Midbrain (tissue), 1 donor: ENCODE measurements around the gene ICA1.
"Not testable (repeated sequence)": the region's sequence is repeated elsewhere in the genome, so short reads cannot be mapped to it uniquely, and the experiment has no call there.

Experiments
- DNase-seq: peaks from one replicate; lab custom pipeline; 2025; lab: John Stamatoyannopoulos, UW

ICA1 gene

DNA sequence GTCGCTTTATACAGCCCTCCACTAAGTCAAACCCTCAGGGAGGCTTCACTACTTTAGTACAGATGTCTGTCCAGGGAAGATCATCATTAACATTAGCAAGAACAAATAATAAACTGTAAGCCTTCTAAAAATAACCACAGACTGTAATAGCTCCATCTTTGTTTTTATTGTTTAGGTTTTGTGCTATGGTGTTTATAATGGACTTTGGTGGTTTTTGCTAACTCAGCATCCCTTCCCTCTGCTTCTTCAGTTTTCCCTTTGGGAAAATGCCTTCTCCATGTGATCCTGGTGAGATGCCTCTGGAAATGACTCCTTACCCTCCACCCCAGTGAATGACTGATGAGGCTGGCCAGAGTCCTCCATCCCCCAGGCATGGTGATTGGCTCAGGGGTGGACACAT, 131.3 kb downstream of the ICA1 start:
- no peak for DNase-seq

DNA sequence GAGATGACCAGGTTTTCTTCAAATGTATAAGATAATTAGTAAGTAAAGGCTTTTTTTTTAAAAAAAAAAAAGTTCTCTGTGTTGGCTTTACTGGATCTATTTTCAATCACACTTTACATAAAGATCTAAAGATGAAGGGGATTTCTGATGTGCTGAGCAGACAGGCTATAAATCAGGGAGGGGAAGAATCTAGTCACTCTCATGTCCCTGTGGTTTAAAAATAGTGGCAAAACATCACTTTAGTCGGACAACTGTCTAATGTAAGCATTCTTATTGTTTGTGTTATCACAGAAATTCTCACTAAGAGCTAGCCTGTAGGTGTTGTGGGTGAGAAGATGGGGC, 132.7 kb downstream of the ICA1 start:
- DNase-seq = no peak

- DNase-seq = no peak
Measured at GRCh38 chr7:8128449-8129317, 133.3 kb downstream of the ICA1 start.

DNA sequence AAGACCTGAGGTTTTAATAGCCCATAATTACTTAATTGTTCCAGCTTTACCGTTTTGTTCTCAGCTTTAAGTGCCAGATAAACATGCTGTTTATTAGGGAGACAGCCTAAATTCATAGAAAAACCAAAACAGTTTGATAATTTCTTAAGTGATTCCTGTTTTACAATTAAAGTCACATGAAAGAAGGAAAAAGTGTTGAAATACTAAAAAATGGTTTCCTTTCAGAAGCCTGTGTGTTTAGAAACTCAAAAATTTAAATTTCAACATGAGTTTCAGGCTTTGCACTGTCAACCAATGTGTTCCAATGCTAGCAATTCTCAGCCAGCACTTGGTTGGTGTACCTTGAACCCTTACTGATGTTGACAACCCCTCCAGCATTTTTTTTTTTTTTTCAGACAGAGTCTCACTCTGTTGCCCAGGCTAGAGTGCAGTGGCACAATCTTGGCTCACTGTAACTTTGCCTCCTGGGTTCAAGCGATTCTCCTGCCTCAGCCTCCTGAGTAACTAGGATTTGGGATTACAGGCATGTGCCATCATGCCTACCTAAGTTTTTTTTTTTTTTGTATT, 135.3 kb downstream of the ICA1 start:
- DNase-seq = no peak

DNA sequence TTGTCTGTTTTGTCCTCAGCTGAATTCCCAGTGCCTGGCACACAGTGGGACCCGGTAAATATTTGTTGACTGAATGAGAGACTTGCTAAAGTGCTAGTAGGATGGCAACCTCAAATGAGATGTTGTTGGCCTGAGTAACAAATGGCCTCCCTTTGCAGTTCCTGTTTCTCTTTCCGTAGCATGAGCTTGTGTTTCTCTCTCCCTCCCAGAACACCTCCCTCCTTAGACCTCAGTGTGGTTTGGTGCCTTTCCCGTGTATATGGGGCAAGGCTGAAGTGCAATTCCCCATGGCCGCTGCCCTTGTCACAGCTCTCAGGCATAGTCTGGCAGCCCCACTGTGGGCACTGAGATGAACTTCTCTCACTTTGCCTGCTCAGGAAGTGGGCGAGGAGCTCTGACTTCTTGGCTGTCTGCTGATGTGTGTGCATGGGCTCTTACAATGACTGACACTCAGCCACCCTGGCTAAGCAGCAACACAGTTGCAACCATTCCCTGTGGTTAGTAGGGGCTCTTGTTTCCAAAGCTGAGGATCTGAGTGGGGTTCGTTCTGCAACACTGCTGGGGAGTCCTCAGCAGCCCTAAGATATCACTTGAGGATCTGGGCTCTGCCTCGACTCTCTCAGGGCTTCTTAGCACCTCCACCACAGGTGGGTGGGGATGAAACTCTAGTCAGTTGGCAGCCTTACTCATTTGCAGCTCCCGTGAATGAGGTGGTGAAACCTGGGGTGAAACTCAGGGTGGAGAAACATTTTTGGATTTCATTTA, 136.1 kb downstream of the ICA1 start:
- DNase-seq = no peak

GRCh38 chr7:8121243-8121642, 140.7 kb downstream of the ICA1 start:
- no peak for DNase-seq

DNA sequence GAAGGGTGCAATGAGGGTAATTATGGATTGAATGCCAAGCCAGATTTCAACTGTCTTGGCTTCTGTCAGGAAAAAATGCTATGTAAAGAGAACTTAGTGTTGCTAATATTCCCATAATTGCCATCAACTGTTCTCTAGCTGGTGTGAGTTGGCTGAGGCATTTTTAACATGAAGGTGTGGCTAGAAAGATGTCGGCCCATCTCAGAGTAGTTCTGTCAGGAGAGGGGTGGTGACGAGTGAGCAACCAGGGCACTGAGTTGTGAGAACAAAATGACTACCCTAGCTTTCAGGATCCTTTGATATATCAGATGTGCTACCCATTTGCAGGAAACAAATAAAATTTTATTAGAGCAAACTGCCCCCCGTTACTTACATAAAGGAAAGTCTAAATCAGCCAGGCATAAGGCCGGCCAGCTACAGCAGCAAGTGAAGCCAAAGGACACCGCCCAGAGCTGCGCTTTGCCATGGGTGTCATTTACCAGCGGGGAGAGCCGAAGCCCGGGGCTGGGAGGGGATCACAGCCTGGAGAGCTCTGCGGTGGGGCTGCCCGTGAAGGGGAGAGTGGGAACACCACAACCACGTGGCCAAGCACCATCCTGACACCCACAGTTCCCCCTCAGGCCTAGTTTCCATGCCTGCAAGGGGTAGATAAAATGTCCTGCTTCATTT, 141.4 kb downstream of the ICA1 start:
- DNase-seq = no peak

DNA sequence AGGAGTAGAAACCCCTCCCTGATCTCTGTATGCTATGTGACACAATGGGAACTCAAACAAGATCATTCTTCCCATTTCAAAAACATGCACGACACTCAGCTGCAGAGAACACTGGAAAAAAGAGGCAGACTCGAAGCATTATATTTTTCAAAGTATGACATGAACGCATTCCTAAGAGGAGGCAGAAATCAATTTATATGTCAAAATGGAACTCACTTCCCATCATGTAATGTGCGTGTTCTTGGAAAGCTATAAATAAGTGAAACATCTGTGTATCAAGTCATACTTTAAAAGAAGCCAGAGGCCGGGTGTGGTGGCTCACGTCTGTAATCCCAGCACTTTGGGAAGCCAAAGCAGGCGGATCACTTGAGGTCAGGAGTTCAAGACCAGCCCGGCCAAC, 142.7 kb downstream of the ICA1 start:
- no peak for DNase-seq

DNA sequence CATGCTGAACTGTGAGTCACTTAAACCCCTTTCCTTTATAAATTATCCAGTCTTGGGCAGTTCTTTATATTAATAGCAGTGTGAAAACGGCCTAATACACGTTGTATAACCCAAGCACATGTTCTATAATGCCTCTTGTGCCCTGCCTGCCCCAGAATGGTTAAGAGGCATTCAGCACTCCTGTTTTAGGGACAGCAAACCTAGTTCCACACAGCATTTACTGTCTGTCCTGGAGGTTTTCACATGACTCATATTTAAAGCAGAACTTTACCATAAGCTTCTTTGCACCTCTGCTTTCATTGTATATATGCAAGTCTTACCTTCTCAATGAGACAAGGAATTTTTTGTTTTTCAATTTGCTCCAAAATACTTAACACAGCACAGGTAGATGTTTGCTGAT, 144.8 kb downstream of the ICA1 start:
- DNase-seq = no peak

- no peak for DNase-seq
Measured at GRCh38 chr7:8115547-8116402, 146.2 kb downstream of the ICA1 start.

GRCh38 chr7:8114175-8114574, 147.8 kb downstream of the ICA1 start:
- DNase-seq = no peak

DNA sequence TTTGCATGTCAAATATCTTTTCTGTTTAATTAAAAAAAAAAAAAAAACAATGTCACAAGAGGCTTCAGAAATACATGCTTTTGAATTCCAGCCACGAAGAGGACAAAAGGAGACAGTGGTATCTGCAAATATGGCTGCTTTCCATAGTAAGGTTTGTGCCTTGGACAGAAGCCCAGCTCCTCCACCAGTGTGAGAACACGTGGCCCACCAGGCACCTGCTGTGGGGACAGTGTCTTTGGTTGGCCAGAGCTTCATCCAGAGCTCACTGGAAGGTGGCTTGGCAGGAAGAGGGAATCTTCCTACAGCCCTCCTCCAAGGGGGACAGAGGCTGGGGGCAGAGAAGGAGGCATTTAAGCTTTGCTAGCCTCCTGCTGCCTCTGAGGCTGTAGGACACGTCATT, 148.8 kb downstream of the ICA1 start:
- no peak for DNase-seq

DNA sequence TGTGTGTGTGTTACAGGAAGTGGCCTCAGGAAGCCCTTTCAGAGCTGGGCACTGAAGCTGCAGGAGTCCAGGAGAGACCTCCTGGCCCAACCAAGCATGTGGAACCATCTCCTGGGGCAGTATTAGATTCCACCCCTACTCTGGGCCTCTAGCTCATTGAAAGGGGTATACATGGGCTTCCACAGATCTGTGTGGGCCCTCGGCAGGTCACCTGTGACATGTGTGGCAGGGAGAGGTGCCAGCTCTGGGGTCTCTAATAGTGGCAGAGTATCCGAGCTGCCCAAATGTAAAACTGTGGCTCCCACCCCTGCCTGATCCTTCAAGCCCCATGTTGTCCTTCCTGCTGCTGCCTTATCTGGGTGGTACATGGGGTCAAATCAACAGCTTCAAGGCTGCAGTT, 149.3 kb downstream of the ICA1 start:
- no peak for DNase-seq

DNA sequence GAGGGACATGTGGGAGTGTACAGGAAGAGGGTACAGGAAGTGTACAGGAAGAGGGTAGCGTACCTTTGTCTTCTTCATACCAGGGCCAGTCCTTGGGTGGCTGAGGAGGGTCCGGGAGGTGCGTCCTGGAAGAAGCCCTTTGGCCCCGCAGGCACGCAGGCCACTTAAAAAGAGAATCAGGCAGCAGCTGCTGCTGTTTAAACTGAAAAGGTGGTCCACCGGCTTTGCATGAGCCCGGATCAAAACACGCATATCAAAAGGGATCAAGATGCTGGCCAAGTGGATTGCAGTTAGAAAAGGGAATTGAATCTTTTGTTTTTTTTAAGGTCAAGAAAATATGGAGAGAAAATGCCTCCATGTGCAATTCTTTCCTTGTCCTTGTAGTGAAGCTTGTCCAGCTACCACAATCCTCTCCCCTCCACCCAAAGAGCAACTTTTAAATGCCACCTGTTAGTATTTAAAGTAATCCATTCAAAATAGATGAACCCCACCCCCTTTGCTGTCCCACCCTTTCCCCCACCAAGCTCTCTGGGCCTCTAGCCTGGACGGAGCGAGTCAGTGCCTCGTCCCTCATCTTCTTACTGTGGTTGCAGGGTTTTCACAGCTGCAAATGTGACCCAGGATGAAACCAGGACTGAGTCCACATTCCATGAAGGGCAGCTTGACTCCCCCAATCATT, 150.5 kb downstream of the ICA1 start:
- no peak for DNase-seq

GRCh38 chr7:8109196-8110022, 152.6 kb downstream of the ICA1 start:
- no peak for DNase-seq

DNA sequence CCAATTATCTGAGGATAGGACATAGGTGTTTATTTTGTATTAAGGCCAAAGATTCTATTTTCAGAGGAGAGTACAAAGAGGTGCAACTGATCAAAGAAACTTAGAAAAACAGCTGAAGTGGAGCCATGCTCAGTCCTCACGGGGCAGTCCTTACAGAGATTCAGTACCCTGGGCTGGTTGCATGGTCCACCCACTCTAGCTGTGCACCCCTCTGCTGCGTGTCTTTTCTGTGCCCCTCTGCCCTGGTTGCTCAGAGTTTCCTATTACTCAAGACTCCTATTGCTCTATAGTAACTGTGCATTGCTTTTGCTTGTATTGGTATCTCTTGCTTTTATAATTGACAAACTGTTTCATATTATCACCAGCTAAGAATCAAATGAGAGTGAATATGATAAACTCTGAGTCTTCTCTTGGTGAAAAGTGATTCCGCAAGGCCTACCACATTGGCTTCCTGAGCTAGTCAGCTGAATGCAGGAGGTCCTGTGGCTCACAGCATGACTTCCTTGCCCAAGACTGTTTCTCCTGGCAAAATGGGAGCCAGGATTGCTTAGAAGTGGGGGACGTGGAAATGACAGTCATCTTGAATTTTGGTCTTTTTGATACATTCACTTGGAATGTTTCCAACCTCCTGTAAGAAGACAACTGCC, 156.4 kb downstream of the ICA1 start:
- DNase-seq = no peak

DNA sequence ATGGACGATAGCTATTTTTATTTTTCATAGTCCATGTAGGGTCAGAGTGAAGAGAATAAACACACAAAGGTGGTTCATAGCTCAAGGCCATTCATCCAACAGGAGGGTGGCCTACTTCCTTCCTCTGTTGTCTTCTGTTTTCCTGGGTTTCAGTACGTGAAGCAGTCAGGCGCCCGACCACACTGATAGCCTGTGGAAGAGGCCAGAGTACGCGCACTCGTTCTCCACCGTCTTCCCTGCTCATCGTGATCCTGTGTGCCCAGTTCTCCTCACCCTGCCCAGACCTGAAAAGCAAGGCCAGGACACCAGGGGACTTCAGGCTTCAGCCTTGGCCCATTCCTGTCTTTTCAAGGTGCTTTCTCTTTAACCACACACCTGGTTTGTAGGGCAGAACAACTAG, 158.7 kb downstream of the ICA1 start:
- no peak for DNase-seq

- DNase-seq = not testable (repeated sequence)
Measured at GRCh38 chr7:8101292-8101691, 160.7 kb downstream of the ICA1 start.
